H1 (cell line): ENCODE results near the gene DYNLT2B. TPM values are rescaled to one million over a fixed set of nuclear protein-coding genes. Genes with fewer than 3 reads are reported as not detected.

Experiments
- BCL11A ChIP-seq, 2 experiments: IDR thresholded peaks; one replicate each; pipeline ENCODE4 v1.6.1; 2011; ENCODE audit warnings: low read depth in 2 of 2, low read length in 2 of 2, mild to moderate bottlenecking in 2 of 2
- GABPA ChIP-seq: IDR thresholded peaks from 2 replicates; pipeline ENCODE4 v1.6.1; 2011; ENCODE audit warnings: mild to moderate bottlenecking, low read length, moderate library complexity, borderline replicate concordance; ENCODE audit not compliant: insufficient read depth
- MAFK ChIP-seq: IDR thresholded peaks from 2 replicates; pipeline ENCODE4 v1.6.1; 2012; ENCODE audit warnings: low read depth, mild to moderate bottlenecking, improper control_type of control experiment, low read length
- RNF2 ChIP-seq: fragments of 200-900, 300-1000 bp; sonication (generic); IDR thresholded peaks from 2 replicates; pipeline ENCODE4 v1.7.1; 2016; ENCODE audit warnings: borderline replicate concordance, low read depth, mild to moderate bottlenecking, antibody characterized with exemption, low read length; ENCODE audit not compliant: poor library complexity, severe bottlenecking; ENCODE audit errors: missing control alignments
- SUZ12 ChIP-seq: fragments of 200-600 bp; sonication (generic); IDR thresholded peaks from 2 replicates; pipeline ENCODE4 v1.6.1; 2012; ENCODE audit warnings: mild to moderate bottlenecking, inconsistent platforms, low read length, moderate library complexity, mixed read lengths
- TBP ChIP-seq: IDR thresholded peaks from 2 replicates; pipeline ENCODE4 v1.6.1; 2011; ENCODE audit warnings: low read depth, low read length, improper control_type of control experiment
- ZNF274 ChIP-seq: IDR thresholded peaks from 2 replicates; pipeline ENCODE4 v1.7.0; 2012; ENCODE audit warnings: low read length, borderline replicate concordance; ENCODE audit errors: extremely low read depth
- polyA plus RNA-seq, 7 experiments: library from polyadenylated mRNA; depleted of rRNA in 3 of 7; stranded (reverse) in 5 of 7; unstranded in 2 of 7; fragments of >200 nt in 5 of 7; fragments of 200-250 nt in 2 of 7; gene quantifications; 1 replicate in 5 of 7; 2 replicates in 1 of 7; 4 replicates in 1 of 7; pipeline versions ENCODE4 v1.2.1 to v1.2.3, GENCODE V29; 2011 to 2013; ENCODE audit warnings: missing spikeins in 2 of 7, mixed read lengths in 2 of 7
- total RNA-seq: library from RNA; stranded (reverse); fragmentation: NEBNext Ultra II Directional; extraction: Animal tissue kit (Norgen Biotek cat#: 25700); gene quantifications from 2 replicates; pipeline ENCODE4 v1.2.1, GENCODE V29; 2021
- TF ChIP-seq, protein P1 (sequence below): fragments of 300-600 bp; sonication (generic); IDR thresholded peaks from 2 replicates; pipeline ENCODE4 v1.7.1; 2012; ENCODE audit warnings: low read length, moderate library complexity, mild to moderate bottlenecking, inconsistent platforms; ENCODE audit not compliant: insufficient replicate concordance
- TF ChIP-seq, protein P2 (sequence below): IDR thresholded peaks from 2 replicates; pipeline ENCODE4 v1.6.1; 2012; ENCODE audit warnings: inconsistent platforms

Gene DYNLT2B
- total and polyA plus RNA-seq, 2 of the 8 experiments (the other 6 are each of a cell fraction or from before 2014, with no cell fraction given): 10.9 to 22.2 TPM

GRCh38 chr3:196332168-196332567, 14.1 kb upstream of the DYNLT2B start (continued):
- TF ChIP-seq, protein P1, sequence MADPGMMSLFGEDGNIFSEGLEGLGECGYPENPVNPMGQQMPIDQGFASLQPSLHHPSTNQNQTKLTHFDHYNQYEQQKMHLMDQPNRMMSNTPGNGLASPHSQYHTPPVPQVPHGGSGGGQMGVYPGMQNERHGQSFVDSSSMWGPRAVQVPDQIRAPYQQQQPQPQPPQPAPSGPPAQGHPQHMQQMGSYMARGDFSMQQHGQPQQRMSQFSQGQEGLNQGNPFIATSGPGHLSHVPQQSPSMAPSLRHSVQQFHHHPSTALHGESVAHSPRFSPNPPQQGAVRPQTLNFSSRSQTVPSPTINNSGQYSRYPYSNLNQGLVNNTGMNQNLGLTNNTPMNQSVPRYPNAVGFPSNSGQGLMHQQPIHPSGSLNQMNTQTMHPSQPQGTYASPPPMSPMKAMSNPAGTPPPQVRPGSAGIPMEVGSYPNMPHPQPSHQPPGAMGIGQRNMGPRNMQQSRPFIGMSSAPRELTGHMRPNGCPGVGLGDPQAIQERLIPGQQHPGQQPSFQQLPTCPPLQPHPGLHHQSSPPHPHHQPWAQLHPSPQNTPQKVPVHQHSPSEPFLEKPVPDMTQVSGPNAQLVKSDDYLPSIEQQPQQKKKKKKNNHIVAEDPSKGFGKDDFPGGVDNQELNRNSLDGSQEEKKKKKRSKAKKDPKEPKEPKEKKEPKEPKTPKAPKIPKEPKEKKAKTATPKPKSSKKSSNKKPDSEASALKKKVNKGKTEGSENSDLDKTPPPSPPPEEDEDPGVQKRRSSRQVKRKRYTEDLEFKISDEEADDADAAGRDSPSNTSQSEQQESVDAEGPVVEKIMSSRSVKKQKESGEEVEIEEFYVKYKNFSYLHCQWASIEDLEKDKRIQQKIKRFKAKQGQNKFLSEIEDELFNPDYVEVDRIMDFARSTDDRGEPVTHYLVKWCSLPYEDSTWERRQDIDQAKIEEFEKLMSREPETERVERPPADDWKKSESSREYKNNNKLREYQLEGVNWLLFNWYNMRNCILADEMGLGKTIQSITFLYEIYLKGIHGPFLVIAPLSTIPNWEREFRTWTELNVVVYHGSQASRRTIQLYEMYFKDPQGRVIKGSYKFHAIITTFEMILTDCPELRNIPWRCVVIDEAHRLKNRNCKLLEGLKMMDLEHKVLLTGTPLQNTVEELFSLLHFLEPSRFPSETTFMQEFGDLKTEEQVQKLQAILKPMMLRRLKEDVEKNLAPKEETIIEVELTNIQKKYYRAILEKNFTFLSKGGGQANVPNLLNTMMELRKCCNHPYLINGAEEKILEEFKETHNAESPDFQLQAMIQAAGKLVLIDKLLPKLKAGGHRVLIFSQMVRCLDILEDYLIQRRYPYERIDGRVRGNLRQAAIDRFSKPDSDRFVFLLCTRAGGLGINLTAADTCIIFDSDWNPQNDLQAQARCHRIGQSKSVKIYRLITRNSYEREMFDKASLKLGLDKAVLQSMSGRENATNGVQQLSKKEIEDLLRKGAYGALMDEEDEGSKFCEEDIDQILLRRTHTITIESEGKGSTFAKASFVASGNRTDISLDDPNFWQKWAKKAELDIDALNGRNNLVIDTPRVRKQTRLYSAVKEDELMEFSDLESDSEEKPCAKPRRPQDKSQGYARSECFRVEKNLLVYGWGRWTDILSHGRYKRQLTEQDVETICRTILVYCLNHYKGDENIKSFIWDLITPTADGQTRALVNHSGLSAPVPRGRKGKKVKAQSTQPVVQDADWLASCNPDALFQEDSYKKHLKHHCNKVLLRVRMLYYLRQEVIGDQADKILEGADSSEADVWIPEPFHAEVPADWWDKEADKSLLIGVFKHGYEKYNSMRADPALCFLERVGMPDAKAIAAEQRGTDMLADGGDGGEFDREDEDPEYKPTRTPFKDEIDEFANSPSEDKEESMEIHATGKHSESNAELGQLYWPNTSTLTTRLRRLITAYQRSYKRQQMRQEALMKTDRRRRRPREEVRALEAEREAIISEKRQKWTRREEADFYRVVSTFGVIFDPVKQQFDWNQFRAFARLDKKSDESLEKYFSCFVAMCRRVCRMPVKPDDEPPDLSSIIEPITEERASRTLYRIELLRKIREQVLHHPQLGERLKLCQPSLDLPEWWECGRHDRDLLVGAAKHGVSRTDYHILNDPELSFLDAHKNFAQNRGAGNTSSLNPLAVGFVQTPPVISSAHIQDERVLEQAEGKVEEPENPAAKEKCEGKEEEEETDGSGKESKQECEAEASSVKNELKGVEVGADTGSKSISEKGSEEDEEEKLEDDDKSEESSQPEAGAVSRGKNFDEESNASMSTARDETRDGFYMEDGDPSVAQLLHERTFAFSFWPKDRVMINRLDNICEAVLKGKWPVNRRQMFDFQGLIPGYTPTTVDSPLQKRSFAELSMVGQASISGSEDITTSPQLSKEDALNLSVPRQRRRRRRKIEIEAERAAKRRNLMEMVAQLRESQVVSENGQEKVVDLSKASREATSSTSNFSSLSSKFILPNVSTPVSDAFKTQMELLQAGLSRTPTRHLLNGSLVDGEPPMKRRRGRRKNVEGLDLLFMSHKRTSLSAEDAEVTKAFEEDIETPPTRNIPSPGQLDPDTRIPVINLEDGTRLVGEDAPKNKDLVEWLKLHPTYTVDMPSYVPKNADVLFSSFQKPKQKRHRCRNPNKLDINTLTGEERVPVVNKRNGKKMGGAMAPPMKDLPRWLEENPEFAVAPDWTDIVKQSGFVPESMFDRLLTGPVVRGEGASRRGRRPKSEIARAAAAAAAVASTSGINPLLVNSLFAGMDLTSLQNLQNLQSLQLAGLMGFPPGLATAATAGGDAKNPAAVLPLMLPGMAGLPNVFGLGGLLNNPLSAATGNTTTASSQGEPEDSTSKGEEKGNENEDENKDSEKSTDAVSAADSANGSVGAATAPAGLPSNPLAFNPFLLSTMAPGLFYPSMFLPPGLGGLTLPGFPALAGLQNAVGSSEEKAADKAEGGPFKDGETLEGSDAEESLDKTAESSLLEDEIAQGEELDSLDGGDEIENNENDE: no peak
- no peak for TF ChIP-seq SUZ12
- no peak for TF ChIP-seq ZNF274
- TF ChIP-seq TBP: no peak
- no peak for TF ChIP-seq GABPA
- no peak for TF ChIP-seq BCL11A (IDR thresholded peaks at IDR 0.05; ENCODE audit: low read depth in 2 of 2, low read length in 2 of 2)
- TF ChIP-seq, protein P2, sequence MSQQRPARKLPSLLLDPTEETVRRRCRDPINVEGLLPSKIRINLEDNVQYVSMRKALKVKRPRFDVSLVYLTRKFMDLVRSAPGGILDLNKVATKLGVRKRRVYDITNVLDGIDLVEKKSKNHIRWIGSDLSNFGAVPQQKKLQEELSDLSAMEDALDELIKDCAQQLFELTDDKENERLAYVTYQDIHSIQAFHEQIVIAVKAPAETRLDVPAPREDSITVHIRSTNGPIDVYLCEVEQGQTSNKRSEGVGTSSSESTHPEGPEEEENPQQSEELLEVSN: no peak
- TF ChIP-seq MAFK: no peak
- TF ChIP-seq RNF2: no peak
